ENCODE data around the gene HK1.

DNA sequence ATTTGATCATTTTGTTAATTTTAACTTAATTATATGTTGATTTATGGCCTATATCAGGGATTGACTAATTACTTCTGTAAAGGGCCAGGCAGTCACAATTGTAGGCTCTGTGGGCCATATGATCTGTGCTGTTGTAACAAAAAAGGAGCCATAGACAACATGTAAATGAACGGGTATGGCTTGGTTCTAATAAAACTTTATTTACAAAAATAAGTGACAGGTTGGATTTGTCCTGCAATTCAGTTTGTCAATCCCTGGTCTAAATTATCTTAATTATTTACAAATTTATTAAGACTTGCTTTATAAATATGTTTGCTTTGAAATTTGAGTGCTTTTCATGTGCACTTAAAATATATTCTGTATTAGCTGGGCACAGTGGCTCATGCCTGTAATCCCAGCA is 2.9 kb upstream of the HK1 start:
- TF ChIP-seq, protein P1, sequence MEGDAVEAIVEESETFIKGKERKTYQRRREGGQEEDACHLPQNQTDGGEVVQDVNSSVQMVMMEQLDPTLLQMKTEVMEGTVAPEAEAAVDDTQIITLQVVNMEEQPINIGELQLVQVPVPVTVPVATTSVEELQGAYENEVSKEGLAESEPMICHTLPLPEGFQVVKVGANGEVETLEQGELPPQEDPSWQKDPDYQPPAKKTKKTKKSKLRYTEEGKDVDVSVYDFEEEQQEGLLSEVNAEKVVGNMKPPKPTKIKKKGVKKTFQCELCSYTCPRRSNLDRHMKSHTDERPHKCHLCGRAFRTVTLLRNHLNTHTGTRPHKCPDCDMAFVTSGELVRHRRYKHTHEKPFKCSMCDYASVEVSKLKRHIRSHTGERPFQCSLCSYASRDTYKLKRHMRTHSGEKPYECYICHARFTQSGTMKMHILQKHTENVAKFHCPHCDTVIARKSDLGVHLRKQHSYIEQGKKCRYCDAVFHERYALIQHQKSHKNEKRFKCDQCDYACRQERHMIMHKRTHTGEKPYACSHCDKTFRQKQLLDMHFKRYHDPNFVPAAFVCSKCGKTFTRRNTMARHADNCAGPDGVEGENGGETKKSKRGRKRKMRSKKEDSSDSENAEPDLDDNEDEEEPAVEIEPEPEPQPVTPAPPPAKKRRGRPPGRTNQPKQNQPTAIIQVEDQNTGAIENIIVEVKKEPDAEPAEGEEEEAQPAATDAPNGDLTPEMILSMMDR (IDR thresholded peaks at IDR 0.05; ENCODE audit: borderline replicate concordance, extremely low read depth, low read length, poor library complexity, severe bottlenecking), result no peak
- no peak for TF ChIP-seq EZH2 (IDR thresholded peaks at IDR 0.05; ENCODE audit: borderline replicate concordance, low read depth, low read length, severe bottlenecking)
